RCC 7860 (cell line): Measurements from ENCODE around the gene LSAMP.
A peak's percentile ranks its signal among the peaks of the same experiment; 100 is the strongest.

ENCODE experiments used
- DNase-seq: peaks from one replicate; pipeline ENCODE4 v3.0.0-alpha.2; 2015; ENCODE audit warnings: low spot score
- FAIRE-seq: peaks from 2 replicates; lab custom pipeline; 2012; peaks lifted over from hg19 to GRCh38; lab: Jason Lieb, UNC

LSAMP gene

GRCh38 chr3:116065501-116065900, 379.8 kb downstream of the LSAMP start:
- no peak for FAIRE-seq
- no peak for DNase-seq

- DNase-seq (peak; percentile 34), FAIRE-seq (peak; percentile 79)
Measured at GRCh38 chr3:116064646-116065045, 380.6 kb downstream of the LSAMP start.

- DNase-seq: peak; percentile 97
Measured at GRCh38 chr3:116059421-116060096, 385.7 kb downstream of the LSAMP start.

GRCh38 chr3:116058844-116059243, 386.4 kb downstream of the LSAMP start:
- no peak for DNase-seq
- FAIRE-seq: no peak

More at GRCh38 chr3:116059421-116060096, 385.7 kb downstream of the LSAMP start:
- FAIRE-seq: peak; percentile 99

- DNase-seq (peak; percentile 79), FAIRE-seq (peak; percentile 89)
Measured at GRCh38 chr3:116057400-116058006, 387.8 kb downstream of the LSAMP start.

- FAIRE-seq: no peak
Measured at GRCh38 chr3:116056280-116056679, 389.0 kb downstream of the LSAMP start.

GRCh38 chr3:116053017-116053416, 392.3 kb downstream of the LSAMP start:
- FAIRE-seq (no peak), DNase-seq (no peak)

More at GRCh38 chr3:116056280-116056679, 389.0 kb downstream of the LSAMP start:
- no peak for DNase-seq

- FAIRE-seq (no peak), DNase-seq (no peak)
Measured at GRCh38 chr3:116052602-116053001, 392.7 kb downstream of the LSAMP start.

- DNase-seq: no peak
Measured at GRCh38 chr3:116051586-116051985, 393.7 kb downstream of the LSAMP start.

GRCh38 chr3:116051040-116051439, 394.2 kb downstream of the LSAMP start:
- FAIRE-seq: no peak
- DNase-seq: no peak

More at GRCh38 chr3:116051586-116051985, 393.7 kb downstream of the LSAMP start:
- FAIRE-seq: no peak

- FAIRE-seq (no peak), DNase-seq (no peak)
Measured at GRCh38 chr3:116050311-116050915, 394.9 kb downstream of the LSAMP start.

- DNase-seq (no peak), FAIRE-seq (no peak)
Measured at GRCh38 chr3:116048991-116049390, 396.3 kb downstream of the LSAMP start.

GRCh38 chr3:116046350-116046749, 398.9 kb downstream of the LSAMP start:
- FAIRE-seq: no peak
- no peak for DNase-seq

- DNase-seq: no peak
- FAIRE-seq: no peak
Measured at GRCh38 chr3:116045314-116045713, 400.0 kb downstream of the LSAMP start.

GRCh38 chr3:116040152-116040551, 405.1 kb downstream of the LSAMP start:
- FAIRE-seq: no peak
- DNase-seq: no peak

GRCh38 chr3:116039651-116039985, 405.7 kb downstream of the LSAMP start:
- FAIRE-seq: no peak
- DNase-seq: no peak

GRCh38 chr3:116038968-116039650, 406.2 kb downstream of the LSAMP start:
- no peak for FAIRE-seq

GRCh38 chr3:116037954-116038911, 407.1 kb downstream of the LSAMP start:
- no peak for DNase-seq
- FAIRE-seq: no peak

More at GRCh38 chr3:116038968-116039650, 406.2 kb downstream of the LSAMP start:
- DNase-seq: no peak

- no peak for DNase-seq
- no peak for FAIRE-seq
Measured at GRCh38 chr3:116035429-116035828, 409.9 kb downstream of the LSAMP start.

- no peak for DNase-seq
- FAIRE-seq: no peak
Measured at GRCh38 chr3:116034794-116035193, 410.5 kb downstream of the LSAMP start.
